ENCODE data around the gene PAFAH2.
A peak's percentile ranks its signal among the peaks of the same experiment; 100 is the strongest.
"Not testable (repeated sequence)": the region's sequence is repeated elsewhere in the genome, so short reads cannot be mapped to it uniquely, and the experiment has no call there.

The PAFAH2 gene

DNA sequence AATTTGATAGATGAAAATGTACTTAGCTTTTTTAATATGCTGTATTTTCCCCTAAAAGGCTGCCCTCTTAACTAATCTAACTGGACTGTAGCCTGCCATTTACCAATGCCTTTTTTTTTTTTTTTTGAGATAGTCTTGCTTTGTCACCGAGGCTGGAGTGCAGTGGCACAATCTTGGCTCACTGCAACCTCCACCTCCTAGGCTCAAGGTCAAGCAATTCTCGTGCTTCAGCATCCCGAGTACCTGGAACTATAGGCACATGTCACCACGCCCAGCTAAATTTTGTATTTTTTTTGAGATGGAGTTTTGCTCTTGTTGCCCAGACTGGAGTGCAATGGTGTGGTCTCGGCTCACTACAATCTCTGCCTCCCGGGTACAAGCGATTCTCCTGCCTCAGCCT is 18.7 kb downstream of the PAFAH2 start:
- DNase-seq (ENCODE audit: low read depth): no peak

DNA sequence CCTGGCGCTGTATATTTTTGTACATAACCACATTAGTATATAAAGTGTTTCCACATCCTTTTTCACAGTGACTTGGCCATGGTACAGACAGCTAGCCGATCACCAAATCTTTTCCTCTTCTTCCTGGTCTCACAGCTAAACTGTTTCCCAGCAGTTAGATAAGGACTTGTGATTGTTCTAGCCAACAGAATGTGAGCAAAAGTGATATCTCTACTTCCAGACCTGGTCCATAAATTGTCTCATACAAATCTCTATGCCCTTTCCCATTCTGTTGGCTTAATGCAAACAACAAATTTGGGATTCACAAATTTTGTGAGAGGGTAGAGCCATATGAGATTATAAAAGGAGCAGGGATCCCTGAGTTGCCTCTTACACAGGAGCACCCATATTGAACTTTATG is 19.5 kb downstream of the PAFAH2 start:
- no peak for DNase-seq (ENCODE audit: low read depth)

DNA sequence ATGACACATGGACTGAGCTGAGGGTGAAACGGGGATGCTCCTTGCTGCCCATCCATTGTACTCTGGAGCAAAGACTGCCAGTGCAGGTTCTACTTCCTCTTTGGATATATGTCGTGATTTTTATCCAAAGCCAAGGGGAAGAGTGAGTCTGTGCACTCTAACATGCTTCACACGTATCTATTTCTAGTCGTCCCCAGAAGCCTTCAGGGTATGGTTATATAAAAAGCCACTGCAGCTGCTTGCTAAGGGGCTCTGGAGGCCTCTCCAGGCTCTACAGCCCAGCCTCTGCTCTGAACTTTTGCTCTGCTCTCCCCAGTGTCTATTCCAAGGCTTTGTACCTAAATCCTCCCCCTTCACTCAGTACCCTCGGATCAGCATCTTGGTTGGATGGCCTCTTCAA is 20.1 kb downstream of the PAFAH2 start:
- DNase-seq (ENCODE audit: low read depth): no peak

- no peak for DNase-seq (ENCODE audit: low read depth)
Measured at GRCh38 chr1:25973610-25974321, 24.1 kb downstream of the PAFAH2 start.

- DNase-seq (ENCODE audit: low read depth): no peak
Measured at GRCh38 chr1:25971811-25972180, 26.1 kb downstream of the PAFAH2 start.

DNA sequence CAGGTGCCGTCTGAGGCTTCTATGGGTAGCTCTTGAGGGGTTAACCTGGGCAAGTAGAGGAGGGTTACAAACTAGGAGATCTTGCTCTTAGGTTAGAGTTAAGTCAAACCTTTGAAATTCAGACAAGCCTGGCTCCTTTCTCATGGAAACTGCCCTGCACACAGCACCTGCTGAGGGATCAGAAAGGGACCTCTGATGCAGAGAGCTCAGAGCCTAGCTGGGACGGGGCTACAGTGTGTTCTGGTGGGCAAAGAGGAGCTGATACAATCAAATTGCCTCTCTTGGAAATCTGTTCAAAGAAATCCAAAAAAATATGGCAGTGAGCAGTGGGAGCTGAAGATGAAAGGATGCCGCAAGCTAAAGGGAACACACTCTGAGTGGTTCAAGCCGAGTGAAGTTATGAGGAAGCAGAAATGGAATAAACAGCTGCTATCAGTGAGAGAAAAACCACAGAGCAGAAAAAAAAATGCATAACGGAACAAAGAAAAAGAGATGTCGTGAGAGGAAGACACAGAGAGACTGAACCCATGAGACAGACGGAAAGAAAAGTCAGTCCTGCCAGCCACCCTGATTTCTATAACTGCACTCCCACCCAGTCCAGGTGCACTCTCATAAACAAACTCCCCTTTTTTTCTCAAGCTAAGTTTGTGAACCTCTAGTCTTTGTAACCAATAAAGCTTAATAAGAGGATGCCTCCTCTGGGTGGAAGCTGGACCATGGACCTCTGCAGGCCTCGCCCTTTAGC is 26.6 kb downstream of the PAFAH2 start:
- DNase-seq (ENCODE audit: low read depth): no peak

- DNase-seq (ENCODE audit: low read depth): no peak
Measured at GRCh38 chr1:25967308-25967707, 30.6 kb downstream of the PAFAH2 start.

GRCh38 chr1:25959611-25960010 is 38.3 kb downstream of the PAFAH2 start:
- no peak for DNase-seq (ENCODE audit: low read depth)

- peak; percentile 79 for DNase-seq (ENCODE audit: low read depth)
Measured at GRCh38 chr1:25958465-25958864, 39.4 kb downstream of the PAFAH2 start.

DNA sequence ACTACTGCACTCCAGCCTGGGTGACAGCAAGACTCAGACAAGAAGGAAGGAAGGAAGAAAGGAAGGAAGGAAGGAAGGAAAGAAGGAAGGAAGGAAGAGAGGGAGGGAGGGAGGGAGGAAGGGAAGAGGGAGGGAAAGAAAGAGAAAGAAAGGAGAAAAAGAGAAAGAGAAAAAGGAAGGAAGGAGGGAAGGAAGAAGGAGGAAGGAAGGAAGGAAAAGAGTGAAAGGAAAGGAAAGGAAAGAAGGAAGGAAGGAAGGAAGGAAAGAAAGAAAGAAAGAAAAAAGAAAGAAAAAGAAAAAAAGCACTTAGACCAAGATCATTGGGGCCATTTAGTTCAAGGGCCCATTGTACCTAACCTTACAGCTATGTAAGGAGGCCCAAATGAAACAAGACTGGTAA is 42.3 kb downstream of the PAFAH2 start:
- DNase-seq (ENCODE audit: low read depth): no peak

GRCh38 chr1:25954282-25954938 is 43.5 kb downstream of the PAFAH2 start:
- no peak for DNase-seq (ENCODE audit: low read depth)

DNA sequence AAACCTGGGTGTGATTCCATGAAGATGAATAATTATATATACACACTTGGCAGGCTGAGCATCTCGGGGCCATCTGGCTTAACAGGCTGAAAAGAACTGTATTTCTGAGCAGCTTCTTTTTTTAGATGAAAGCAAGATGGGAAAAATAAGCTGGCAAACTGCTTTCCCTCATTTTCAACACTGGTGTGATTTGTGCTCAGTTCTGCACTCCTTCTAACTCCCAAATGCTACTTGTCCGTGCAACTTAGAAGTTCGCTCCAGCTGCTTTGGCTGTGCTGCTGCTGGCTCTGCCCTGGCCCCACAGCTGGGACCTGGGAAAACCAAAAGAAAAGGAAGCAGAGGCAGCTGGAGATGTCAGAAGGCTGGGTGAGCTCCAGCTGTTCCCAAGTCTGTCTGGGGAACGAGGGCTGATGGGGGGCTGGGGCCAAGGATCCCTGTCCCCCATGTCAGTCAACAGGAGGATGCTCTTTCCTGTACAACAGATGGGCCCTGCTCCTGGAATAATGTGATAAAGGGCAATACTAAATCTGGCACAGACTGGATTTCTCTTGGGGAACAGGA is 44.9 kb downstream of the PAFAH2 start:
- no peak for DNase-seq (ENCODE audit: low read depth)

DNA sequence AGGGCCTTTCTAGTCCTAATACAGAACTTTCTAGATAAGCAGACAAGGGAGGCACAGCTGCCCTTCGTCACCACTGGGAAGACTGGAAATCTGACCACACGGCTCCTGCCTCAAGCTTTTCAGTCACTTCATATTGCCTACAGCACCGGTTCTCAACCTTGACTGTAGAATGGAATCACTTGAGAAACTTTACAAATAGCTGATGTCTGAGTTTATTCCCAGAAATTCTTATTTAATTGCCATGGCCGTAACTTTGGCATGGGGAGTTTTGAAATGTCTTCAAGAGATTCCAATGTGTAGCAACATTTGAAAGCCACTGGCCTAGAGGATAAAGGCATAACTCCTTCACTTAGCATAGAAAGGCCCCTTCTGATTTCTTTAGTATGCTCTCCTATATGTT is 49.2 kb downstream of the PAFAH2 start:
- no peak for DNase-seq (ENCODE audit: low read depth)

DNA sequence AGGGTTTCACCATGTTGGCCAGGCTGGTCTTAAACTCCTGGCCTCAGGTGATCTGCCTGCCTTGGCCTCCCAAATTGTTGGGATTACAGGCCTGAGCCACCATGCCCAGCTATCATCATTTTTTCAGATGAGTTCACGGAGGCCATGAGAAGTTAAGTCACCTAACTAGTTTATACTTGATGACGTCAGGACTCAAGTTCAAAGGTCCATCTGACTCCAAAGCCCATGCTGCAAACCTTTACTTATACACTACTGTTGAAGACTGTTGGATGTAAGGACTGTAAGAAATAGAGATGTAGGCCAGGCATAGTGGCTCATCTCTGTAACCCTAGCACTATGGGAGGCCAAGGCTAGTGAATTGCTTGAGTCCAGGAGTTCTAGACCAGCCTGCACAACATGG is 50.8 kb downstream of the PAFAH2 start:
- no peak for DNase-seq (ENCODE audit: low read depth)

DNA sequence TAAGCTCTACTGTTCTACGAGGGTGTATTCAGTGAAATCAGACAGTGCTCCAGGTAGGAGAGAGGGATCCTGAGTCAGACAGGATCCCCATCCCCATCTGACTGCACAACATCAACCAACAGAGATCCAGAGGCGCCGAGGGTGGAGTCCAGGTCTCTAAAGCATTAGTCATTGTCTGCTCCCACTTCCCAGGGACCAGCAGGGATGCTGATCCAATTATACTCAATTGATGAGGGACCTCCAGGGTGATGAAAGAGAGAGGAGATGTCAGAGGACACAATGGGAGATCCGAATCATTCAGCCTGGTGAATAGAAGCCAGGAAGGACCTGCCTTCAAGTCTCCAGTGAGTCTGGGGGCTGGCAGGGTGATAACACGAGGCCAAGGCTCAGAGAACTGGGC is 52.1 kb downstream of the PAFAH2 start:
- DNase-seq (ENCODE audit: low read depth): no peak

DNA sequence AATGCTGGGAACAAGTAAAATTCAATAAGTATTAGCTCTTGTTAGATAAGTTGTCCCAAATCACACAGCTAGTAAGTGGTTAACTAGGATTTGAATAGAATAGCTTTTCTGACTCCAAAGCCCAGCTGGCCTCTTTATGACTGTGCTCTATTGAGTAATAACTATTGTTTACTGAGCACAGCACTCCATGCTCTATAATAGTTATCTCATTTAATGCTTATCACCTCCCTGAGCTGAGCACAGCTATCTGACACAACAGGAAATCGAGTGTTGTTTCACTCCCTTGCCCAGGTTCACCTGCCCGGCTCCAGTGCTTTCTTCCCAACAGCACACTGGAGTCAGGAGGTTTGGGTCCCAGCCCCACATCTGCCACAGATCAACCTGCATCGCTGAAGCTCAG is 52.9 kb downstream of the PAFAH2 start:
- DNase-seq (ENCODE audit: low read depth): peak; percentile 65

DNA sequence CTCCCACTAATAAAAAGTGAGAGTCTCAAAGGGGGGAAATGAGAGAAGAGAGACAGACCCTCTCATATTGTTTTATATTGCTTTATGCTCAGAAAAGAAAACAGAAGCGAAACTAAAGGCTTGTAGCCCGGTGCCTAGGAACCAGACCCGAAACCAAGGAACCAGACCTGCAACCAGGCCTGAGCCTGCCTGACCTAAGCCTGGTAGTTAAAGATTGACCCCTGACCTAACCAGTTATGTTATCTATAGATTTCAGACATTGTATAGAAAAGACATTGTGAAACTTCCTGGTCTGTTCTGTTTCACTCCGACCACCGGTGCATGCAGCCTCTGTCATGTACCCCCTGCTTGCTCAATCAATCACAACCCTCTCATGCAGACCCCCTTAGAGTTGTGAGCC is 54.4 kb downstream of the PAFAH2 start:
- DNase-seq (ENCODE audit: low read depth): not testable (repeated sequence)

- no peak for DNase-seq (ENCODE audit: low read depth)
Measured at GRCh38 chr1:25936947-25937346, 60.9 kb downstream of the PAFAH2 start.

DNA sequence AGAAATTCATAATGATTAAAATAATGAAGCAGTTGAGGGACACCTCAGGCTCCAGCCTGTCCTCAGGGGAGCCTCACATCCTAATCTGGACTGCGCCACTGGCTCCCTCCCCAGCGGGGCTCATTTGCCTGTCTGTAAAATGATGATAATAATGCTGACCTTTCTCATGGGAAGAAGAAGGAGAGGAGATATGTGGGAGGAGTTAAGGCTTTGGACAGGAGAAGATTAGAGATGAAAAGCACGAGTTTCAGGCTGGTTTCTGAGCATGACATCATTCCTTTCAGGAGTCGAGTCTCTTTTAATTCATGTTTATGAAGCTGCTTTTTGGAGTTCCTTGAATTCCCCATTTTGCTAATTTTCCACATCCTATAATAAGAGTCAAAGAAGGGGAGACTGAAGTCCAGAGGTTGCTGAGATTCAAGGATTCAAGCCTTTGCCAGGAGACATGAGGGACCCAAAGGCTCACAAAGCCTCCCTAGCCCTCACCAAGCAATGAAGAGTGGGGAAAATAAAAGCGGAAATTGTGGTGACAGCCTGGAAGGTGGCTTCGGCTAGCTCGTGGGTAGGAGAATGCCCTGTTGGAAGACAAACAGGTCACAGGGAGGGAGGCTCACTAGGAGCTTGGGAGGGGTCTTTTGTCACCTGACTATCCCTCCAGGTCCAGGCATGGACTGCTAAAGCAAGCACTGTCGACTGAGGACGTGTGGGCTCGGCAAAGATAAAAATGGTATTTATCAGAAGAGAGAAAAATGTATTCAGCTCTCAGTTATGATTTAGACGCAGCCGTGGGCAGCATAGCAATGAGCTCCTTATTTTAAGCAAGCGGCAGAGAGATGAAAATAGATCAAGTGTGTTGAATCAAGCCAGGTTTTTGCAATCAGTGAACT is 64.1 kb downstream of the PAFAH2 start:
- no peak for DNase-seq (ENCODE audit: low read depth)

DNA sequence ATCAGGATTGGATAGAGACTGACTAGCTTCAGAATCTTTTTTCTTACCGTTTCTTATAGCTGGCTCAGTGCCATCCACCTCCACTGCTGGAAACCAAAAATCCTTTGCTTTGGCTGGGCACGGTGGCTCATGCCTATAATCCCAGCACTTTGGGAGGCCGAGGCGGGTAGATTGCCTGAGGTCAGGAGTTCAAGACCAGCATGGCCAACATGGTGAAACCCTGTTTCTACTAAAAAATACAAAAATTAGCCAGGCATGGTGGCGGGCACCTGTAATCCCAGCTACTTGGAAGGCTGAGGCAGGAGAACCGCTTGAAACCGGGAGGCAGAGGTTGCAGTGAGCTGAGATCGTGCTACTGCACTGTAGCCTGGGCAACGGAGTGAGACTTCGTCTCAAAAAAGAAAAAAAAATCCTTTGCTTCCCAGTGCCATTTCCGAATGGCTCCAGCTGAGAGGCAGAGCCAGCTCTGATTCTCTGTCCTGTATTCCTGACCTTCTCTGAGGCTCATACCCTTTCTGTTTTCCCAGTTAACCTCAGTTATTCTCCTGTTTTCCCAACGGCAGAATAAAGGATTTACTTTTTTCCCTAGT is 65.0 kb downstream of the PAFAH2 start:
- not testable (repeated sequence) for DNase-seq (ENCODE audit: low read depth)

GRCh38 chr1:25932321-25932720 is 65.5 kb downstream of the PAFAH2 start:
- DNase-seq (ENCODE audit: low read depth): no peak

GRCh38 chr1:25929016-25929415 is 68.8 kb downstream of the PAFAH2 start:
- DNase-seq (ENCODE audit: low read depth): no peak

Measured in iris pigment epithelial cell (primary cell).